ENCODE measurements around the gene EFHC1.
A peak's percentile ranks its signal among the peaks of the same experiment; 100 is the strongest.

EFHC1 gene

DNA sequence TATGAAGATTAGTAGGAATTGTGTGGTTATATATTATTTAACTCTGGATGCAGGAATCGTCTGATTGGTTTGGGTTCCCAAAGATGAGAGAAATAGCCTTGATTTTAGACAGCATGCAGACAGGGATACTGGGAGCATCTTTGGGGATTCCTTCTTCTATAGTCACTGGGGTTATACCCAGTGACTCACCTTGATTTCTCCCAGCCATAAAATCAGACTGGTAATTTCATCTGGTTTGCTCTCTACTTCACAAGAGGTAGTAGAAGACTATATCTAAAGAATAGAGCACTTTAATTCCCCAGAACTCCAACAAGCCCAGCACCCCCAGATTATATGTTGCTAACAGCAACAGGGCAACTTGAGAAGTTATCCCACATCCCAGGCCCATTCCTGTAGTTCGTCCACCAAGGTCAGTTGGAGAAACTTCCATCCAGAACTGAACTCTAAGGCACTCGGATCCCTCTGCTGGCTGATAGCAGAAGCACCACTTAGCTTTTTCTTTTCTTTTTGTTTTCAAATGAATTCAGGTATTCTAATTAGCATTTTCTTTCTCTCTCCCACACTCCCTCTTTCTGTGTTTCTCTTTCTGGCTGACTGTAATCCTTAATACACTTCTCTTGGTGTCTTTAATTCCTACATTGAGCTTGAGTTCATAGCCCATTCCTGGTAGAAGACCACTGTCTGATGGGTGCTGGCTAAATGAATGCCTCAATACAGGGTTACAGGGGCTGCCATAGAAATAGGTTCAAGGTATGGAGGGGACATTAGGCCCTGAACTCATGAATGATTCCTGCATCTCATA, 20.4 kb upstream of the EFHC1 start:
- Histone ChIP-seq H3K4me1 (ENCODE audit: control insufficient read depth, insufficient read depth, low read length) (peaks cover 5% of the 10 kb centered on the region), H3K9me3 (ENCODE audit: control insufficient read depth in 2 of 2, low read length in 2 of 2) (no peaks in the 10 kb centered on the region), H3K27me3 (ENCODE audit: control insufficient read depth in 1 of 2, insufficient read depth in 2 of 2, low read length in 2 of 2) (no peaks in the 10 kb centered on the region), H3K4me3 (ENCODE audit: low read length in 2 of 2) (no peak overlapping the region), H3K36me3 (ENCODE audit: control insufficient read depth in 2 of 2, insufficient read depth in 2 of 2, low read length in 2 of 2) (peaks cover 6 to 12% of the 10 kb centered on the region in 2 donors), H3K27ac (ENCODE audit: low read length) (no peak overlapping the region), H3K9ac (ENCODE audit: low read length in 2 of 2) (peak overlapping the region in 1 of 2 donors; percentile 30)

DNA sequence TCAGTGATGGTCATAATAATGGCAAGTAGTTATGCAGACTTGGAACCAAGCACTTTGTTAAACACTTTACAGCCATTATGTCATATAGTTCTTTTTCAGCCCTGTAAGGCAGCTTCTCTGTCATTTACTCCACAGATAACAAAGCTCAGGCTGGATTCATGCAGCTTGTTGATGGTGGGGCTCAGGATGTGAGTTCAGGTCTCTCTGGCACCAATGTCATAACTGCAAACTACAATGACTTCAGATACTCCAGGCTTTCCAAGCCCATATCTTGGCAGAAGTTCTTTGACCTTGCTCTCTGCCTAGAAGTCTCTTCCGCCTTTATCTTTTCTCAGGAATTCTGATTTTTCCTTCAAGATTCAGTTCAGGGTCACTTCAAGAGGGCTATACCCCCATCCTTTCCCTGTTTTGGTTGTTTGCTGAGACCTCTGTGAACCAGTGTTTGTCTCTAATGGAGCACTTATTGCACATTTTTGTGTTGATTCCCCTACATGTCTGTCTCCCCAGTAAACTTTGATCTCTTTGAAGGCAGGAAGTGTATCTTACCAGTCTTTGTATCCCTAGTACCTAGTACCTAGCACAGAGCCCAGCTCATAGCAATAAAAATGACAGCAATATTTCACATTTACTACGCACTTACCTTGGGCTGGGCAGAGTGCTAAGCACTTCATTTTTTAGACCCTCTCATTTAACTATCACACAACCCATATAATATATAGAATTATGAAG, 19.7 kb upstream of the EFHC1 start:
- H3K4me1 ChIP-seq (ENCODE audit: control insufficient read depth, insufficient read depth, low read length), result peaks cover 5% of the 10 kb centered on the region
- H3K9me3 ChIP-seq (ENCODE audit: control insufficient read depth in 2 of 2, low read length in 2 of 2), result no peaks in the 10 kb centered on the region
- peak overlapping the region in 1 of 2 donors; percentile 30 for H3K9ac ChIP-seq (ENCODE audit: low read length in 2 of 2)

DNA sequence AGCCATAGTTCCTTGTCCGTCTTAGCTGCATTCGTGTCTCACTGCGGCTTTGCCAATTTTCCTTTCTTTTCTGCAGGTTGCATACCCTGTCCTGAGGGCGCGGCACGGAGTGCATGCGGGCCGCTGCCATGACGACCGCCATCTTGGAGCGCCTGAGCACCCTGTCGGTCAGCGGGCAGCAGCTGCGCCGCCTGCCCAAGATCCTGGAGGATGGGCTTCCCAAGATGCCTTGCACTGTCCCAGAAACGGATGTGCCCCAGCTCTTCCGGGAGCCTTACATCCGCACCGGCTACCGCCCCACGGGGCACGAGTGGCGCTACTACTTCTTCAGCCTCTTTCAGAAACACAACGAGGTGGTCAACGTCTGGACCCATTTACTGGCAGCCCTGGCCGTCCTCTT, 17.1 kb upstream of the EFHC1 start:
- peaks cover 6 to 17% of the 10 kb centered on the region in 2 donors for H3K36me3 ChIP-seq (ENCODE audit: control insufficient read depth in 2 of 2, insufficient read depth in 2 of 2, low read length in 2 of 2)
- H3K9me3 ChIP-seq (ENCODE audit: control insufficient read depth in 2 of 2, low read length in 2 of 2), result no peaks in the 10 kb centered on the region
- no peak overlapping the region for H3K9ac ChIP-seq (ENCODE audit: low read length in 2 of 2)
- no peak overlapping the region for H3K27ac ChIP-seq (ENCODE audit: low read length)
- H3K4me3 ChIP-seq (ENCODE audit: low read length in 2 of 2), result no peak overlapping the region
- H3K4me1 ChIP-seq (ENCODE audit: control insufficient read depth, insufficient read depth, low read length), result peaks cover 5% of the 10 kb centered on the region
- no peaks in the 10 kb centered on the region for H3K27me3 ChIP-seq (ENCODE audit: control insufficient read depth in 1 of 2, insufficient read depth in 2 of 2, low read length in 2 of 2)

More for the DNA sequence above, 19.7 kb upstream of the EFHC1 start:
- H3K36me3 ChIP-seq (ENCODE audit: control insufficient read depth in 2 of 2, insufficient read depth in 2 of 2, low read length in 2 of 2), result peaks cover 6 to 17% of the 10 kb centered on the region in 2 donors
- H3K27ac ChIP-seq (ENCODE audit: low read length), result no peak overlapping the region
- no peak overlapping the region for H3K4me3 ChIP-seq (ENCODE audit: low read length in 2 of 2)
- H3K27me3 ChIP-seq (ENCODE audit: control insufficient read depth in 1 of 2, insufficient read depth in 2 of 2, low read length in 2 of 2), result no peaks in the 10 kb centered on the region

DNA sequence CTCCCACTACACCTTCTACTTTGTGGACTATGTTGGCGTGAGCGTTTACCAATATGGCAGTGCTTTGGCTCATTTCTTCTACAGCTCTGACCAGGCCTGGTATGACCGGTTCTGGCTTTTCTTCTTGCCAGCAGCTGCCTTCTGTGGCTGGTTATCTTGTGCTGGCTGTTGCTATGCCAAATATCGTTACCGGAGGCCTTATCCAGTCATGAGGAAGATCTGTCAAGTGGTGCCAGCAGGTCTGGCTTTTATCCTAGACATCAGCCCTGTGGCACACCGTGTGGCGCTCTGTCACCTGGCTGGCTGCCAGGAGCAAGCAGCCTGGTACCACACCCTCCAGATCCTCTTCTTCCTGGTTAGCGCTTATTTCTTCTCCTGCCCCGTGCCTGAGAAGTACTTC, 16.5 kb upstream of the EFHC1 start:
- Histone ChIP-seq H3K4me3 (ENCODE audit: low read length in 2 of 2) (no peak overlapping the region), H3K9ac (ENCODE audit: low read length in 2 of 2) (no peak overlapping the region), H3K27me3 (ENCODE audit: control insufficient read depth in 1 of 2, insufficient read depth in 2 of 2, low read length in 2 of 2) (no peaks in the 10 kb centered on the region), H3K4me1 (ENCODE audit: control insufficient read depth, insufficient read depth, low read length) (peaks cover 5% of the 10 kb centered on the region), H3K27ac (ENCODE audit: low read length) (peak overlapping the region; percentile 2), H3K9me3 (ENCODE audit: control insufficient read depth in 2 of 2, low read length in 2 of 2) (no peaks in the 10 kb centered on the region), H3K36me3 (ENCODE audit: control insufficient read depth in 2 of 2, insufficient read depth in 2 of 2, low read length in 2 of 2) (peaks cover 6 to 17% of the 10 kb centered on the region in 2 donors)

DNA sequence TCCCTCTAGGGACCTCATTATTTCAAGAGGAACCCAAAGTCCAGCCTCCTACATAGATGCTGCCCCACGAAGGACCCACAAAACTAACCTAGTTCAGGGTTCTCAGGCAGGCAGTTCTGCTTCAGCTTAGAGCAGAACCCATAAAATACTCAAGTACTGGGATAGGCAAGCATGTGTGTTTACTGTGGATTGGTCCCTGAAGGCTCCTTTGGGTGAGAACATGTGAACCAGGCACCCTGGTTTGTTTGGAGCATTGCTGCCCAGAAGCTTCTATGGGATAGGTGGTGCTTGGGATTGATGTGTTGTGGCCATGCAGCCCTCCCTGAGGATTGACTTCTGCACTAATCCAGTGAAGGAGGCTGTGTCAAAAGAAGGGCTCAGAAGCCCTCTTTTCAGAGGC, 14.9 kb upstream of the EFHC1 start:
- no peaks in the 10 kb centered on the region for H3K9me3 ChIP-seq (ENCODE audit: control insufficient read depth in 2 of 2, low read length in 2 of 2)
- no peak overlapping the region for H3K9ac ChIP-seq (ENCODE audit: low read length in 2 of 2)
- H3K4me1 ChIP-seq (ENCODE audit: control insufficient read depth, insufficient read depth, low read length), result peaks cover 2% of the 10 kb centered on the region
- no peaks in the 10 kb centered on the region for H3K27me3 ChIP-seq (ENCODE audit: control insufficient read depth in 1 of 2, insufficient read depth in 2 of 2, low read length in 2 of 2)
- H3K4me3 ChIP-seq (ENCODE audit: low read length in 2 of 2), result no peak overlapping the region
- H3K36me3 ChIP-seq (ENCODE audit: control insufficient read depth in 2 of 2, insufficient read depth in 2 of 2, low read length in 2 of 2), result peaks cover 6 to 17% of the 10 kb centered on the region in 2 donors
- no peak overlapping the region for H3K27ac ChIP-seq (ENCODE audit: low read length)

DNA sequence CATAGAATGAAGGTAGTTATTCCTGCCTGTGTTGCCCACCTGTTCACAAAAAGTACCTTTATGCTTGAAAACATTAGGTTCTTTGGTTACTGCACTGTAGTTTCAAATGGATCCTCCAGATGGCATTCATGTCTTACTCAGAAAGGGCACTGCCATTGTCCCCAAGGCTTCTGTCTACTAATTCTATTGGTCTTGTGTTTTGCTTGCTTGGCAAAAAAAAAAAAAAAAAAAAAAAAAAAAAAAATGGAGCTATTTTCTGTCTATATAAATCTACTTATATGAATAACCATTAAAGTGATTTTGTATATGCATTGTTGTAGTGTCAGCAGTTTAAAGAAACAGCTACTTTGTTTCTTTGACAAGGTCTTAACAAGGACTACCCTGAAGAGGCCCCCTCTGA, 12.7 kb upstream of the EFHC1 start:
- H3K36me3 ChIP-seq (ENCODE audit: control insufficient read depth in 2 of 2, insufficient read depth in 2 of 2, low read length in 2 of 2), result peaks cover 6 to 17% of the 10 kb centered on the region in 2 donors
- H3K27ac ChIP-seq (ENCODE audit: low read length), result no peak overlapping the region
- H3K4me3 ChIP-seq (ENCODE audit: low read length in 2 of 2), result no peak overlapping the region
- no peak overlapping the region for H3K9ac ChIP-seq (ENCODE audit: low read length in 2 of 2)
- H3K4me1 ChIP-seq (ENCODE audit: control insufficient read depth, insufficient read depth, low read length), result peaks cover 2% of the 10 kb centered on the region
- no peaks in the 10 kb centered on the region for H3K9me3 ChIP-seq (ENCODE audit: control insufficient read depth in 2 of 2, low read length in 2 of 2)
- no peaks in the 10 kb centered on the region for H3K27me3 ChIP-seq (ENCODE audit: control insufficient read depth in 1 of 2, insufficient read depth in 2 of 2, low read length in 2 of 2)

DNA sequence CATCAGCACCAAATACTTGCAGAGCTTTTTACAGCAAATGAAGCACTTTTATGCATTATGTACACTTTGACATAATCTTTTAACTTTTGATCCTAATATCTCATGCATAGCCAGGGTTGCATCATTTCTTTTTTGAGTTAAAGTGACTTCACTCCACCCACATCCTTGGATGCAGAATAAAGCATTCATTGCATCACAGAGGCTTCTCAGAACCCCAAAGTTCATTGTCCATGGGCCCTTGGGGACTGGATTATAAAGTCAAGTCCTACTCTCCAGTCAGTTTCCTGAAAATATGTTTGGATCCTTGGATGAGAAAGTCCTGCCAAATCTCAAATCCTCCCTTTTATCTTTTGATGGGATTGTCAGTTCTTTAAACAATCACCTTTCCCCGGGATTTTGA, 10.6 kb upstream of the EFHC1 start:
- Histone ChIP-seq H3K4me3 (ENCODE audit: low read length in 2 of 2) (no peak overlapping the region), H3K9me3 (ENCODE audit: control insufficient read depth in 2 of 2, low read length in 2 of 2) (no peaks in the 10 kb centered on the region), H3K36me3 (ENCODE audit: control insufficient read depth in 2 of 2, insufficient read depth in 2 of 2, low read length in 2 of 2) (peaks cover 0 to 8% of the 10 kb centered on the region in 2 donors), H3K27me3 (ENCODE audit: control insufficient read depth in 1 of 2, insufficient read depth in 2 of 2, low read length in 2 of 2) (no peaks in the 10 kb centered on the region), H3K9ac (ENCODE audit: low read length in 2 of 2) (no peak overlapping the region), H3K4me1 (ENCODE audit: control insufficient read depth, insufficient read depth, low read length) (no peaks in the 10 kb centered on the region), H3K27ac (ENCODE audit: low read length) (no peak overlapping the region)

DNA sequence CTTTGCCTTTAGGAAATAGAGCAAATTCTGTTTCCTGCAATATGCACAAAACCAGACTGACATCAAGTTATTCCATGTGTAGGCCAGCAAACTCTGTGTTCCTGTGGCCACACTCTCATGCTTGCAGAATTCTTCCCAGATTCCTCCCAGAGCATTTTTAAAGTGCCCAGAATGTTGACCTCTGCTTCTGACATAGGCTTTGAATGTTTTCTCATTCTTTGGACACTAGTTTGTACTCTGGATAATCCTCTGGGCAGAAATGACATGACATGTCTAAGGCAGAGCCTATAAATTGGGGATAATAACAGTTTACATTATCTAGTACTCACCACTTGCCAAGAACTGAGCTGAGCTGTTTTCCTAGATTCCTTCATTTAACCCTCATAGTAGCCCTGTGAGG, 9.2 kb upstream of the EFHC1 start:
- Histone ChIP-seq H3K27ac (ENCODE audit: low read length) (no peak overlapping the region), H3K27me3 (ENCODE audit: control insufficient read depth in 1 of 2, insufficient read depth in 2 of 2, low read length in 2 of 2) (no peaks in the 10 kb centered on the region), H3K4me3 (ENCODE audit: low read length in 2 of 2) (no peak overlapping the region), H3K4me1 (ENCODE audit: control insufficient read depth, insufficient read depth, low read length) (no peaks in the 10 kb centered on the region), H3K36me3 (ENCODE audit: control insufficient read depth in 2 of 2, insufficient read depth in 2 of 2, low read length in 2 of 2) (no peaks in the 10 kb centered on the region), H3K9me3 (ENCODE audit: control insufficient read depth in 2 of 2, low read length in 2 of 2) (no peaks in the 10 kb centered on the region), H3K9ac (ENCODE audit: low read length in 2 of 2) (no peak overlapping the region)

DNA sequence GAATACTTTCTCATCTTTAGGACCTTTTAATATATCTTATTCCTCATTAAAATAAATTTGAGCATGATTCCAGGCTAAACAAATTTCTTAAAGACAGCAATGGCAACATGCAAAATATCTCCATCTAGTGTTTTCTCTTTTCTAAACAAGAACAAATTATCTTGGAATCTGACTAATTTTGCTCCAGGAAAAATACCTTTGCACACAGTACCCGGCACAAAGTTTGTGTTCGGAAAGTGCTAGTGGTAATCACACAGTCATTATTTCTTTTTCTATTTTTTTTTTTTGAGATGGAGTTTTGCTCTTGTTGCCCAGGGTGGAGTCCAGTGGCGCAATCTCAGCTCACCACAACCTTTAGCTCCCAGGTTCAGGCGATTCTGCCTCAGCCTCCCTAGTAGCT, 8.2 kb upstream of the EFHC1 start:
- Histone ChIP-seq H3K36me3 (ENCODE audit: control insufficient read depth in 2 of 2, insufficient read depth in 2 of 2, low read length in 2 of 2) (no peaks in the 10 kb centered on the region), H3K4me3 (ENCODE audit: low read length in 2 of 2) (no peak overlapping the region), H3K27ac (ENCODE audit: low read length) (no peak overlapping the region), H3K9me3 (ENCODE audit: control insufficient read depth in 2 of 2, low read length in 2 of 2) (no peaks in the 10 kb centered on the region), H3K9ac (ENCODE audit: low read length in 2 of 2) (no peak overlapping the region), H3K4me1 (ENCODE audit: control insufficient read depth, insufficient read depth, low read length) (peaks cover 4% of the 10 kb centered on the region), H3K27me3 (ENCODE audit: control insufficient read depth in 1 of 2, insufficient read depth in 2 of 2, low read length in 2 of 2) (no peaks in the 10 kb centered on the region)

DNA sequence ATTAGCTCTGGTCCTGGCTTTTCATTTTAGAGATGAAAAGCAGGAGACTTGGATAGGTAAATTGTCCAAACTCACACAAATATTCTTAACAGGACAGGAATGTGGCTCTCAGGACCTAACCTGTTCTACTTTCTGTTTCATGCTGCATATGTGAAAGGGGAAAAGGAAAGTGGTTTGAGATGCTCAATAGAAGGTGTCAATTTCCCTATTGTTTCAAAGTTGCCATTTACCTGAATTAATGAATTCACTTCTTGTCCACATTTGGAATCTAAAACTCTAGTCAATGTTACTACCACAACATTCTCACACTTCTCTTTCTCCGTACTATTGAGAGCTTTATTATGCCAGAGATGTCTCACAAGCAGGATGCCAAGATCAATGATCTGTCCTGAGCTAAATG, 4.8 kb upstream of the EFHC1 start:
- Histone ChIP-seq H3K4me3 (ENCODE audit: low read length in 2 of 2) (no peak overlapping the region), H3K27ac (ENCODE audit: low read length) (no peak overlapping the region), H3K36me3 (ENCODE audit: control insufficient read depth in 2 of 2, insufficient read depth in 2 of 2, low read length in 2 of 2) (no peaks in the 10 kb centered on the region), H3K9ac (ENCODE audit: low read length in 2 of 2) (no peak overlapping the region), H3K27me3 (ENCODE audit: control insufficient read depth in 1 of 2, insufficient read depth in 2 of 2, low read length in 2 of 2) (no peaks in the 10 kb centered on the region), H3K4me1 (ENCODE audit: control insufficient read depth, insufficient read depth, low read length) (peaks cover 19% of the 10 kb centered on the region), H3K9me3 (ENCODE audit: control insufficient read depth in 2 of 2, low read length in 2 of 2) (no peaks in the 10 kb centered on the region)

Data from stomach smooth muscle (tissue), 2 donors.